ENCODE measurements around the gene MYNN.

GRCh38 chr3:169755488-169755887 is 17.7 kb upstream of the MYNN start:
- no peak for TF ChIP-seq CTCF (IDR thresholded peaks at IDR 0.05; ENCODE audit: low read depth, low read length)
- no peak for TF ChIP-seq EZH2phosphoT487 (IDR thresholded peaks at IDR 0.05; ENCODE audit: low read depth)

Data from OCI-LY3 (cell line).